Activated T-cell treated with anti-CD3 and anti-CD28 coated beads for 4 hours (primary cell): ENCODE measurements around the gene CNN2.

ENCODE experiments used
- DNase-seq: peaks from one replicate; pipeline ENCODE4 v3.0.0-alpha.2; 2020

Gene CNN2

GRCh38 chr19:1068009-1069001, 41.9 kb downstream of the CNN2 start:
- DNase-seq, result no peak

GRCh38 chr19:1069009-1069779, 42.8 kb downstream of the CNN2 start:
- DNase-seq, result no peak

GRCh38 chr19:1070576-1070930, 44.1 kb downstream of the CNN2 start:
- DNase-seq, result no peak

- no peak for DNase-seq
These were observed 44.8 kb downstream of the CNN2 start for GRCh38 chr19:1070931-1071791.

- no peak for DNase-seq
These were observed 46.1 kb downstream of the CNN2 start for GRCh38 chr19:1072371-1073015.

- no peak for DNase-seq
These were observed 46.9 kb downstream of the CNN2 start for GRCh38 chr19:1073063-1073955.

- DNase-seq, result no peak
These were observed 47.6 kb downstream of the CNN2 start for GRCh38 chr19:1073956-1074517.

GRCh38 chr19:1074544-1075283, 48.3 kb downstream of the CNN2 start:
- peak; percentile 87 for DNase-seq

- no peak for DNase-seq
These were observed 49.6 kb downstream of the CNN2 start for GRCh38 chr19:1076046-1076386.

GRCh38 chr19:1076951-1077350, 50.5 kb downstream of the CNN2 start:
- peak; percentile 79 for DNase-seq

GRCh38 chr19:1079566-1080111, 53.2 kb downstream of the CNN2 start:
- no peak for DNase-seq

- DNase-seq, result no peak
These were observed 54.2 kb downstream of the CNN2 start for GRCh38 chr19:1080360-1081161.

GRCh38 chr19:1081301-1082164, 55.1 kb downstream of the CNN2 start:
- DNase-seq, result no peak

GRCh38 chr19:1082165-1082927, 55.9 kb downstream of the CNN2 start:
- DNase-seq, result peak; percentile 56

- DNase-seq, result no peak
These were observed 56.8 kb downstream of the CNN2 start for GRCh38 chr19:1082928-1083816.
